Ectodermal cell (in vitro differentiated cells): ENCODE results near the gene DEPDC5.

Experiments used
- H3K27ac ChIP-seq: 2 replicates; pipeline ENCODE4 v1.7.0; 2013; ENCODE audit warnings: mild to moderate bottlenecking, low read depth, low read length; ENCODE audit not compliant: insufficient read depth, poor library complexity, severe bottlenecking
- H3K27me3 ChIP-seq: 2 replicates; pipeline ENCODE4 v1.7.0; 2013; ENCODE audit warnings: mild to moderate bottlenecking, low read length; ENCODE audit not compliant: insufficient read depth, control insufficient read depth, poor library complexity, severe bottlenecking
- H3K36me3 ChIP-seq: one replicate; pipeline ENCODE4 v1.7.0; 2013; ENCODE audit warnings: low read length; ENCODE audit not compliant: control insufficient read depth, insufficient read depth
- H3K4me1 ChIP-seq: one replicate; pipeline ENCODE4 v1.7.0; 2013; ENCODE audit warnings: low read length; ENCODE audit not compliant: control insufficient read depth, insufficient read depth
- H3K4me3 ChIP-seq: 2 replicates; pipeline ENCODE4 v1.7.0; 2013; ENCODE audit warnings: low read depth, low read length, control low read depth; ENCODE audit not compliant: insufficient read depth
- H3K9me3 ChIP-seq: 2 replicates; pipeline ENCODE4 v1.7.0; 2013; ENCODE audit warnings: mild to moderate bottlenecking, low read length, moderate library complexity; ENCODE audit not compliant: control insufficient read depth
- WGBS, 2 experiments: methylation state at CpG; one replicate each; pipeline ENCODE4 v1.1.7; 2013; ENCODE audit warnings: missing lambda C conversion rate in 2 of 2; 5-methylcytosine and 5-hydroxymethylcytosine counted together

The DEPDC5 gene

DNA sequence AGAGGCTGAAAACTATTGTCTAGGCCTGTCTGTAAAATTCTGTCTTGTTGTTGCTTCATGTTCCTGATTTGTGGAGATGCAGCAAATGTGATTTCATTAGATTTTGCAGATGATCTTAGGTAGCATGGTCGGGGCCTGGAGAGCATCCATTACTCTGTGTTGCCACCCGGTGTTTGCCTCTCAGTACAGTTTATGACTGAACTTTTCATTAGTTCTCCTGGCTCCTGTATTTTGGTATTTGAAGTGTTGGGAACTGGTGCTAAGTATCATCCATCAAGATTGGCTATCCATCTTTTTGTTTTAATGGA, 198.2 kb downstream of the DEPDC5 start:
- Histone ChIP-seq H3K9me3 (no peaks in the 10 kb centered on the region), H3K4me1 (no peaks in the 10 kb centered on the region), H3K27ac (no peak overlapping the region), H3K4me3 (no peak overlapping the region), H3K36me3 (peaks cover 22% of the 10 kb centered on the region), H3K27me3 (no peaks in the 10 kb centered on the region)
- WGBS, 2 experiments, result 87 to 88% methylated on average over 2 of the region's 2 CpGs

DNA sequence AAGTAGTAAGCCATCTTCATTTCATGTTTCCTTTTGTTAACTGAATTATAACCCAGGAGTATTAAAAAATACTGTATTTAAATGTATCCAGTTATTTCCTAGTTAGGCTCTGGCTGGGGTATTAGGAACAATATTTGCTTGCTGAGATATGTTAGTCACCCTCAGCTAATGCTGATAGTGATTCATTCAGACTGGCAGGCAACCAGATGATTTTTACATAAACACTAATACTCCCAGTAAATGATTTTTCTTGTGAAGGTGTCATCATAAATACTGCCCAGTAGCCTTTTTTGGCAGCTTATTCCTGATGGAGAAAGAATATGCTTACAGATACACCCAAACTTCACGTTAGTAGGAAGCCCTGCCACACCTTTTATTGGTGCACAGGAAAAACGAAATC, 198.7 kb downstream of the DEPDC5 start:
- 87 to 96% methylated on average over 2 of the region's 2 CpGs for WGBS, 2 experiments
- Histone ChIP-seq H3K4me1 (no peaks in the 10 kb centered on the region), H3K36me3 (peaks cover 23% of the 10 kb centered on the region), H3K4me3 (no peak overlapping the region), H3K27ac (no peak overlapping the region), H3K9me3 (no peaks in the 10 kb centered on the region), H3K27me3 (no peaks in the 10 kb centered on the region)

- H3K27ac ChIP-seq, result no peak overlapping the region
- no peaks in the 10 kb centered on the region for H3K9me3 ChIP-seq
- 95 to 98% methylated on average over 3 of the region's 3 CpGs for WGBS, 2 experiments
- H3K4me3 ChIP-seq, result no peak overlapping the region
- no peaks in the 10 kb centered on the region for H3K4me1 ChIP-seq
- peaks cover 20% of the 10 kb centered on the region for H3K36me3 ChIP-seq
- no peaks in the 10 kb centered on the region for H3K27me3 ChIP-seq
These were observed 199.4 kb downstream of the DEPDC5 start for GRCh38 chr22:31953261-31953660.

- 94 to 96% methylated on average over 11 of the region's 11 CpGs for WGBS, 2 experiments
- Histone ChIP-seq H3K27ac (no peak overlapping the region), H3K36me3 (peaks cover 15% of the 10 kb centered on the region), H3K27me3 (no peaks in the 10 kb centered on the region), H3K9me3 (no peaks in the 10 kb centered on the region), H3K4me3 (no peak overlapping the region), H3K4me1 (no peaks in the 10 kb centered on the region)
These were observed 201.0 kb downstream of the DEPDC5 start for GRCh38 chr22:31954535-31955523.

GRCh38 chr22:31956360-31956759, 202.5 kb downstream of the DEPDC5 start:
- peaks cover 15% of the 10 kb centered on the region for H3K36me3 ChIP-seq
- no peak overlapping the region for H3K4me3 ChIP-seq
- H3K27me3 ChIP-seq, result no peaks in the 10 kb centered on the region
- H3K4me1 ChIP-seq, result no peaks in the 10 kb centered on the region
- H3K27ac ChIP-seq, result no peak overlapping the region
- 96 to 97% methylated on average over 12 of the region's 12 CpGs for WGBS, 2 experiments
- no peaks in the 10 kb centered on the region for H3K9me3 ChIP-seq
